Endothelial cell of umbilical vein (primary cell): ENCODE measurements around the gene CPA1. TPM values are rescaled to one million over a fixed set of nuclear protein-coding genes. Genes with fewer than 3 reads are reported as not detected.

ENCODE experiments used
- BruUV-seq: library from RNA; stranded (reverse); fragments of 400-500 nt; replicated peaks from 2 replicates; lab custom pipeline; 2021; lab: Mats Ljungman, UMichigan
- CTCF ChIA-PET: fragments of 300-600, 350-600 bp; sonication (Branson Sonifier 250); formaldehyde crosslinking; loops from one replicate; lab custom pipeline; 2021; ENCODE audit warnings: antibody characterized with exemption, inconsistent platforms; lab: Charles Lee
- POLR2A ChIA-PET: fragments of 300-600, 350-600 bp; sonication (Branson Sonifier 250); formaldehyde crosslinking; loops from one replicate; lab custom pipeline; 2021; ENCODE audit warnings: antibody characterized with exemption, inconsistent platforms; lab: Charles Lee
- DNase-seq: peaks from one replicate; pipeline ENCODE4 v3.0.0-alpha.2; 2011; ENCODE audit warnings: low read depth, low spot score
- FAIRE-seq: peaks from 2 replicates; lab custom pipeline; 2011; peaks lifted over from hg19 to GRCh38; lab: Jason Lieb, UNC
- H2AFZ ChIP-seq: 2 replicates; pipeline ENCODE4 v1.6.0; 2012; ENCODE audit warnings: low read depth, low read length, control low read depth, inconsistent platforms
- H3K27ac ChIP-seq: 2 replicates; pipeline ENCODE4 v1.5.1; 2011; ENCODE audit warnings: low read depth, mild to moderate bottlenecking, control low read depth, low read length, moderate library complexity; ENCODE audit not compliant: insufficient read depth
- H3K27me3 ChIP-seq, 2 experiments: 2 replicates each; pipeline versions ENCODE4 v1.6.0 to v1.6.1; 2011; ENCODE audit warnings: low read length in 2 of 2, mixed read lengths in 1 of 2; ENCODE audit not compliant: control insufficient read depth in 2 of 2, insufficient read depth in 2 of 2
- H3K36me3 ChIP-seq, 2 experiments: 2 replicates in 1 of 2; 3 replicates in 1 of 2; pipeline ENCODE4 v1.5.1; 2011; ENCODE audit warnings: low read length in 2 of 2, mild to moderate bottlenecking in 1 of 2, moderate library complexity in 1 of 2; ENCODE audit not compliant: control insufficient read depth in 2 of 2, insufficient read depth in 2 of 2; ENCODE audit errors: extremely low read depth in 1 of 2
- H3K4me1 ChIP-seq: 3 replicates; pipeline ENCODE4 v1.5.1; 2011; ENCODE audit warnings: mild to moderate bottlenecking, low read length; ENCODE audit not compliant: control insufficient read depth, insufficient read depth; ENCODE audit errors: extremely low read depth
- H3K4me2 ChIP-seq: 2 replicates; pipeline ENCODE4 v1.6.1; 2011; ENCODE audit warnings: low read length, control low read depth, mixed read lengths; ENCODE audit not compliant: insufficient read depth
- H3K4me3 ChIP-seq, 3 experiments: fragments of 200-600 bp in 1 of 3; sonication (generic), shearing (Covaris generic) in 1 of 3; replicated peaks in 1 of 3; 2 replicates each; pipeline ENCODE4 v1.5.1; 2011 to 2016; ENCODE audit warnings: control low read depth in 3 of 3, low read length in 3 of 3, mild to moderate bottlenecking in 2 of 3, inconsistent platforms in 1 of 3, low read depth in 1 of 3, moderate library complexity in 1 of 3; ENCODE audit not compliant: insufficient read depth in 1 of 3
- H3K79me2 ChIP-seq: 2 replicates; pipeline ENCODE4 v1.6.0; 2012; ENCODE audit warnings: low read length, inconsistent platforms; ENCODE audit not compliant: control insufficient read depth, insufficient read depth
- H3K9ac ChIP-seq: replicated peaks from 2 replicates; pipeline ENCODE3; 2011; ENCODE audit warnings: low read length, control low read depth; ENCODE audit not compliant: insufficient read depth; ENCODE audit errors: extremely low read depth
- H3K9me1 ChIP-seq: replicated peaks from 3 replicates; pipeline ENCODE4 v1.6.0; 2011; ENCODE audit warnings: mild to moderate bottlenecking, low read length; ENCODE audit not compliant: control insufficient read depth, insufficient read depth; ENCODE audit errors: extremely low read depth
- H3K9me3 ChIP-seq: replicated peaks from 2 replicates; pipeline ENCODE4 v1.5.1; 2012; ENCODE audit warnings: low read length, inconsistent platforms; ENCODE audit not compliant: control insufficient read depth, insufficient read depth
- H4K20me1 ChIP-seq: replicated peaks from 2 replicates; pipeline ENCODE3; 2011; ENCODE audit warnings: mild to moderate bottlenecking, low read length; ENCODE audit not compliant: control insufficient read depth, insufficient read depth; ENCODE audit errors: extremely low read depth
- CTCF ChIP-seq, 2 donors: IDR thresholded peaks; 1 replicate in 1 of 2; 2 replicates in 1 of 2; pipeline ENCODE4 v1.5.1; 2011; ENCODE audit warnings: low read length in 2 of 2, mild to moderate bottlenecking in 2 of 2, moderate library complexity in 2 of 2, control low read depth in 1 of 2, inconsistent platforms in 1 of 2, low read depth in 1 of 2; ENCODE audit not compliant: insufficient read depth in 1 of 2; ENCODE audit errors: extremely low read depth in 1 of 2
- EZH2 ChIP-seq: IDR thresholded peaks from 2 replicates; pipeline ENCODE4 v1.6.1; 2012; ENCODE audit warnings: borderline replicate concordance, low read depth, mild to moderate bottlenecking, moderate library complexity, low read length, inconsistent platforms; ENCODE audit not compliant: severe bottlenecking
- FOS ChIP-seq: IDR thresholded peaks from 2 replicates; pipeline ENCODE4 v1.6.1; 2011; ENCODE audit warnings: mild to moderate bottlenecking, low read length, moderate library complexity, borderline replicate concordance; ENCODE audit not compliant: insufficient read depth
- GATA2 ChIP-seq: IDR thresholded peaks from 2 replicates; pipeline ENCODE4 v1.7.0; 2011; ENCODE audit warnings: low read depth, mild to moderate bottlenecking, moderate library complexity, mixed read lengths, low read length; ENCODE audit not compliant: insufficient read length, insufficient read depth
- JUN ChIP-seq: IDR thresholded peaks from 2 replicates; pipeline ENCODE4 v1.6.1; 2011; ENCODE audit warnings: borderline replicate concordance, low read depth; ENCODE audit not compliant: insufficient read length, insufficient read depth
- MAX ChIP-seq: IDR thresholded peaks from 2 replicates; pipeline ENCODE4 v1.6.1; 2011; ENCODE audit not compliant: insufficient read depth, insufficient read length
- MYC ChIP-seq: IDR thresholded peaks from one replicate; pipeline ENCODE4 v1.6.1; 2011; ENCODE audit warnings: mild to moderate bottlenecking, low read depth, low read length
- POLR2A ChIP-seq: IDR thresholded peaks from 2 replicates; pipeline ENCODE4 v1.6.1; 2012; ENCODE audit warnings: low read depth, mild to moderate bottlenecking, control low read depth, low read length
- POLR2AphosphoS5 ChIP-seq: IDR thresholded peaks from 2 replicates; pipeline ENCODE4 v1.6.1; 2012; ENCODE audit warnings: low read depth, mild to moderate bottlenecking, control low read depth, low read length, moderate library complexity; ENCODE audit not compliant: insufficient read depth
- dilution Hi-C: fragments of 300-500 bp; cut with MboI; formaldehyde crosslinking; loops from one replicate; pipeline ENCODE4 v1.15.0; 2019; ENCODE audit warnings: low sequenced_read_pairs; ENCODE audit not compliant: extremely low pct_ligation_motif_present
- intact Hi-C: fragments of 100-400 bp; cut with micrococcal nuclease; formaldehyde crosslinking; loops from one replicate; pipeline ENCODE4 v1.10.0; 2022
- polyA plus RNA-seq, 4 experiments: library from polyadenylated mRNA; depleted of rRNA in 3 of 4; stranded (reverse) in 3 of 4; unstranded in 1 of 4; fragments of >200 nt; gene quantifications; 2 replicates each; pipeline versions ENCODE4 v1.2.1 to v1.2.3, GENCODE V29; 2011 to 2012; ENCODE audit warnings: missing spikeins in 1 of 4
- total RNA-seq: library from RNA; stranded (reverse); gene quantifications from 2 replicates; pipeline ENCODE4 v1.2.3, GENCODE V29; 2021

Gene CPA1
- total and polyA plus RNA-seq, 2 donors (not counting 3 experiments of a cell fraction or from before 2014, with no cell fraction given) = not detected

GRCh38 chr7:130397051-130397757 is 16.9 kb downstream of the CPA1 start:
- H3K4me3 ChIP-seq = no peak overlapping the region
- no peaks in the 10 kb centered on the region for H3K27me3 ChIP-seq
- TF ChIP-seq POLR2AphosphoS5 (no peak), POLR2A (no peak), GATA2 (no peak), MAX (no peak), JUN (no peak), MYC (no peak), CTCF (IDR thresholded peaks at IDR 0.05; ENCODE audit: extremely low read depth in 1 of 2, insufficient read depth in 1 of 2, low read depth in 1 of 2, low read length in 2 of 2) (no peak), FOS (no peak), EZH2 (no peak)
- no peak overlapping the region for H2AFZ ChIP-seq
- H3K9me1 ChIP-seq = no peaks in the 10 kb centered on the region
- DNase-seq (peak; percentile 45), FAIRE-seq (no peak)
- no peak overlapping the region for H3K9ac ChIP-seq
- no peaks in the 10 kb centered on the region for H3K36me3 ChIP-seq
- intact Hi-C loops (no loop called here), dilution Hi-C loops (no loop called here)
- ChIA-PET CTCF (interaction anchor here (0.6 kb wide), 1 partner anchor 43 kb away, joined by 5 read pairs; the partner anchor contains the start of gene CEP41), POLR2A (no interaction called here)
- H3K9me3 ChIP-seq = no peaks in the 10 kb centered on the region
- H3K27ac ChIP-seq = no peak overlapping the region
- H3K4me1 ChIP-seq = peaks cover 4% of the 10 kb centered on the region
- no TSS peak for BruUV-seq
- H4K20me1 ChIP-seq = no peaks in the 10 kb centered on the region
- H3K79me2 ChIP-seq = no peaks in the 10 kb centered on the region
- H3K4me2 ChIP-seq = no peak overlapping the region
